Activated T-cell treated with anti-CD3 and anti-CD28 coated beads, Interleukin-2, amount 50 U/mL, for 4 hours (primary cell): ENCODE measurements around the gene MYH14. TPM values are rescaled to one million over a fixed set of nuclear protein-coding genes. Genes with fewer than 3 reads are reported as not detected.

ENCODE experiments used
- ATAC-seq, 2 donors: fragments of 200-7000 bp; cut with Tn5 transposase; one replicate each; pipeline ENCODE4 v1.10.0; 2021
- DNase-seq: peaks from one replicate; pipeline ENCODE4 v3.0.0-alpha.2; 2020
- H3K27me3 Mint-ChIP-seq: one replicate; pipeline ENCODE4 v1.8.0; 2021; ENCODE audit warnings: low read depth, mixed read lengths
- H3K36me3 Mint-ChIP-seq: one replicate; pipeline ENCODE4 v1.8.0; 2022; ENCODE audit warnings: mixed read lengths; ENCODE audit not compliant: insufficient read depth
- H3K4me1 Mint-ChIP-seq: one replicate; pipeline ENCODE4 v1.8.0; 2021; ENCODE audit warnings: low read depth, mixed read lengths
- H3K4me3 Mint-ChIP-seq: one replicate; pipeline ENCODE4 v1.8.0; 2021; ENCODE audit warnings: mild to moderate bottlenecking, moderate library complexity, mixed read lengths
- H3K9me3 Mint-ChIP-seq: one replicate; pipeline ENCODE4 v1.8.0; 2021; ENCODE audit warnings: mixed read lengths
- total RNA-seq, 3 donors: library from RNA; stranded (reverse); gene quantifications; one replicate each; pipeline ENCODE4 v1.2.1, GENCODE V29; 2021

The MYH14 gene
- total RNA-seq, 3 donors from 2014 or later, result 0.25 to 0.63 (median 0.34) TPM

DNA sequence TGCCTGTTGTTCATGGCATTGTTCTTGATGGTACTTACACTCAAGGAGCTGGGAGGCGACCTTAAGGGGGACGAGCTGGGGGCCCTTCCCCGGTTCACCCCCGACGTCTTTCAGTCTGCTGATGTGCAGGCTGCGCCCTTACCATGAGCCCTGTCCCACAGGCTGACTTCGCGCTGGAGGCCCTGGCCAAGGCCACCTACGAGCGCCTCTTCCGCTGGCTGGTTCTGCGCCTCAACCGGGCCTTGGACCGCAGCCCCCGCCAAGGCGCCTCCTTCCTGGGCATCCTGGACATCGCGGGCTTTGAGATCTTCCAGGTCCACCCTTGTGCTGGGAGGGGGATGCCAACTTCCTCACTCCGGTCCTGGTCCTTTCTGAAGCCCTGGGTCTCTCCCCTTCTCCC, 45.4 kb downstream of the MYH14 start:
- no peak for ATAC-seq
- no peak for DNase-seq
- Mint-ChIP-seq H3K4me1 (no peaks in the 10 kb centered on the region), H3K36me3 (no peaks in the 10 kb centered on the region), H3K4me3 (no peak overlapping the region), H3K9me3 (peaks cover 10% of the 10 kb centered on the region), H3K27me3 (peaks cover 24% of the 10 kb centered on the region)

DNA sequence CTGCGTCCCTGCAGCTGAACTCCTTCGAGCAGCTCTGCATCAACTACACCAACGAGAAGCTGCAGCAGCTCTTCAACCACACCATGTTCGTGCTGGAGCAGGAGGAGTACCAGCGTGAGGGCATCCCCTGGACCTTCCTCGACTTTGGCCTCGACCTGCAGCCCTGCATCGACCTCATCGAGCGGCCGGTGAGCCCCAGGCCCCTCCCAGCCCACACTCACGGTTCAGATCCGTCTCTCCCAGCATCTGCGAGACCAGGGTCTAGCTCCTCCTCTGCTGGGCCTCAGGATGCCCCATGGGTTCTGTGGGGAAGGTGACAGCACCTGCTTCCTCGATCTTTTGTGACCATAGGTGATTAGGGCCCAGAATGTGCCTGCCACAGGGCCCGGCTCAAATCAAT, 46.2 kb downstream of the MYH14 start:
- DNase-seq (no peak), ATAC-seq (no peak)
- Mint-ChIP-seq H3K36me3 (no peaks in the 10 kb centered on the region), H3K27me3 (peaks cover 24% of the 10 kb centered on the region), H3K9me3 (peaks cover 10% of the 10 kb centered on the region), H3K4me3 (no peak overlapping the region), H3K4me1 (no peaks in the 10 kb centered on the region)

DNA sequence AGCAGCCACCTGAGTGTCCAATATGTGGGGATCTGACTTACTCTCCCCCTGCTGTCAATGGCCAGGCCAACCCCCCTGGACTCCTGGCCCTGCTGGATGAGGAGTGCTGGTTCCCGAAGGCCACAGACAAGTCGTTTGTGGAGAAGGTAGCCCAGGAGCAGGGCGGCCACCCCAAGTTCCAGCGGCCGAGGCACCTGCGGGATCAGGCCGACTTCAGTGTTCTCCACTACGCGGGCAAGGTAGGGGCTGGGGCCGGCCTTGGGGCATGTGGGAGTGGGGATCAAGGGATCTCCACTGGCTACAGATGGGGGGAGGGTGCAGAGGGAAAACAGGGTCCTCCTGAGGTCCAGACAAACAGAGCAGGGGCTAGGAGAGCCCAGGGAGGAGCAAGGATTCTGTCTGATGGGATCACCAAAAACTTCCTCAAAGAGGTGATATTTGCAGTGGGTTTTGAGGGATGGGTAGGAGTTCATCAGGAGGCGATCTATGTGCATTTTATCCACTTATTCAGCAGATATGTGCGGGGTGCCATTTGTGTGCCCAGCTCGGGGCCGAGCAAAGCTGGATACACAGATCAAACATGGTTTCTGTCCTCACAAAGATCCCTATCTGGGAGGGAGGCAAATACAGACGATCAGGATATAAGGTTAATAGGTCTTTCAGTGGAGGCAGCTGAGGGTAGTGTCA, 47.2 kb downstream of the MYH14 start:
- Mint-ChIP-seq H3K36me3 (no peaks in the 10 kb centered on the region), H3K27me3 (peaks cover 23% of the 10 kb centered on the region), H3K4me1 (no peaks in the 10 kb centered on the region), H3K9me3 (peaks cover 15% of the 10 kb centered on the region), H3K4me3 (no peak overlapping the region)
- ATAC-seq (no peak), DNase-seq (no peak)

DNA sequence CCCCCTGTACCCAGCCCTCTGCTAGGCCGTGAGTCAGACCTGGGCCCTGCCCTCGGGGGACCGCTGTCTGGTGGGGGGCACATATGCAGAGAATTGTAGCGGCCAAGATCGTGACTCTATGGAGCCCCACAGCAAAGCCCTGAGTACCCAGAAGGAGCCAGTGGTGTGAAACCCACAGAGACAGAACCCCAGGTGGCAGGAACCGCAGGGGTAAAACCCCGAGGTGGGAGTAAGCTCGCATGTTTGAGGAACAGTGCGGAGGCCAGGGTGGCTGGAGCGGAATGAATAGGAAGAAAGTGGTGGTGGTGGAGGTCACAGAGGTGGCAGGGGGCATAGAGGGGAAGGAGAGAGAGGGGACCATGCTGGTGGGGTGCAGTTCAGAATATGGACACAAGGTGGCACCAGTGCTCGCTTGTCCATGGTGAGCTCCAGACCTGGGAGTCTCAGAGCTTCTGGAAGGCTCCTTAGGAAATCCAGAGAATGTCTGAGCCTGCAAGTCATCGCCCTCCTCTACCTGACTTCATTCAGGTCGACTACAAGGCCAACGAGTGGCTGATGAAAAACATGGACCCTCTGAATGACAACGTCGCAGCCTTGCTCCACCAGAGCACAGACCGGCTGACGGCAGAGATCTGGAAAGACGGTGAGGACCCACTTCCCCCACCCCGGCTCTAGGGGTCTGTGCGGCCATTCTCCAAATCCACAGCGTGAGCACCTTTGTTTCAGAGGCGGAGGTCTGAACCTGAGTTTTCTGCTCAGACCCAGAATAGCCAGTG, 48.9 kb downstream of the MYH14 start:
- H3K9me3 Mint-ChIP-seq, result peaks cover 15% of the 10 kb centered on the region
- no peak overlapping the region for H3K4me3 Mint-ChIP-seq
- DNase-seq, result peak; percentile 23
- ATAC-seq, result no peak
- no peaks in the 10 kb centered on the region for H3K4me1 Mint-ChIP-seq
- peaks cover 22% of the 10 kb centered on the region for H3K27me3 Mint-ChIP-seq
- no peaks in the 10 kb centered on the region for H3K36me3 Mint-ChIP-seq

DNA sequence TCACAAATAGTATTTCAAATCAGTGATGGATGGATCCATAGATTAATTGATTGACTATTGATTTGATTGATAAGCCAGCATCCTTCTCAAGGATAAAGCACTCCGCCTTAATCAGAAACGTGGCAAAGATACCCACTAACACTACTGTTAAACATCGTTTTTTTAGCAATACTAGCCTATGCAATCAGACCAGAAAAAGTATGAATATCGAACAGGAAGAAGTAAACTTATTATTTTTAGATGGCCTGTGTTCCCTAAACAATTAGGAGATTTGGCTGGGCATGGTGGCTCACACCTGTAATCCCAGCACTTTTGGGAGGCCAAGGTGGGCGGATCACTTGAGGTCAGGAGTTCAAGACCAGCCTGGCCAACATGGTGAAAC, 49.5 kb downstream of the MYH14 start:
- Mint-ChIP-seq H3K27me3 (peaks cover 23% of the 10 kb centered on the region), H3K9me3 (peaks cover 18% of the 10 kb centered on the region), H3K4me3 (no peak overlapping the region), H3K4me1 (no peaks in the 10 kb centered on the region), H3K36me3 (no peaks in the 10 kb centered on the region)
- no peak for ATAC-seq
- no peak for DNase-seq

DNA sequence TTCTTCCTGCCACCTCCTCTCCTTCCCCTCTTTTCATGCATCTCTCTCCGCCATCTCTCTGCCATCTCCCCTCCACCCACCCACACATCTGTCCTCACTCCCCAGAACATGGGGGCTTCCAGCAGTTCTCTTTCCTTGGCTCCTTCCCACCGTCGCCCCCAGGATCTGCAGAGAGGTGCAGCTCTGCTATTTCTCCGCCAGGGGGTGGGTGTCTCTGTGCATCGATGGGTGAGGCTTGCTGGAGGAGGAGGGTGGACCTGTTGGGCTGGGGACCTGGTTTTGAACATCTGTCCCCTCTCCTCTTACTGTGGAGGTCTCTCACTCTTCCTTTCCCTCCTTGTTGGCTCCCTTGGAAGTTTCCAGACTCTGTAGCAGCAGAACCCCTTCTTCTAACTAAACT, 51.7 kb downstream of the MYH14 start:
- H3K4me1 Mint-ChIP-seq, result no peaks in the 10 kb centered on the region
- ATAC-seq, result no peak

DNA sequence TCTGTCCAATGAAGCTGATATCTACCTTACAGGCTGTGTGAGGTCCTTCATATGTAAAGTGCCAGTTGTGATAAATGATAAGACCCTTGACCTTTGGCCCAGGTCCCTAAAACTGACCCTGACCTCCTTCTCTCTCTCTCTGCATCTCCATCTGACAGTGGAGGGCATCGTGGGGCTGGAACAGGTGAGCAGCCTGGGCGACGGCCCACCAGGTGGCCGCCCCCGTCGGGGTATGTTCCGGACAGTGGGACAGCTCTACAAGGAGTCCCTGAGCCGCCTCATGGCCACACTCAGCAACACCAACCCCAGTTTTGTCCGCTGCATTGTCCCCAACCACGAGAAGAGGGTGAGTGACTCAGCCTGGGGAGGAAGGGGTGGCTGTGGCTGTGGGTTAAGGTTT, 53.7 kb downstream of the MYH14 start:
- peaks cover 16% of the 10 kb centered on the region for H3K9me3 Mint-ChIP-seq
- DNase-seq, result no peak
- no peaks in the 10 kb centered on the region for H3K36me3 Mint-ChIP-seq
- peaks cover 14% of the 10 kb centered on the region for H3K27me3 Mint-ChIP-seq
- H3K4me3 Mint-ChIP-seq, result no peak overlapping the region
- no peaks in the 10 kb centered on the region for H3K4me1 Mint-ChIP-seq
- ATAC-seq, result no peak

More for the DNA sequence above, 51.7 kb downstream of the MYH14 start:
- no peaks in the 10 kb centered on the region for H3K36me3 Mint-ChIP-seq
- DNase-seq, result no peak
- no peak overlapping the region for H3K4me3 Mint-ChIP-seq
- H3K27me3 Mint-ChIP-seq, result peaks cover 18% of the 10 kb centered on the region
- H3K9me3 Mint-ChIP-seq, result peaks cover 18% of the 10 kb centered on the region

DNA sequence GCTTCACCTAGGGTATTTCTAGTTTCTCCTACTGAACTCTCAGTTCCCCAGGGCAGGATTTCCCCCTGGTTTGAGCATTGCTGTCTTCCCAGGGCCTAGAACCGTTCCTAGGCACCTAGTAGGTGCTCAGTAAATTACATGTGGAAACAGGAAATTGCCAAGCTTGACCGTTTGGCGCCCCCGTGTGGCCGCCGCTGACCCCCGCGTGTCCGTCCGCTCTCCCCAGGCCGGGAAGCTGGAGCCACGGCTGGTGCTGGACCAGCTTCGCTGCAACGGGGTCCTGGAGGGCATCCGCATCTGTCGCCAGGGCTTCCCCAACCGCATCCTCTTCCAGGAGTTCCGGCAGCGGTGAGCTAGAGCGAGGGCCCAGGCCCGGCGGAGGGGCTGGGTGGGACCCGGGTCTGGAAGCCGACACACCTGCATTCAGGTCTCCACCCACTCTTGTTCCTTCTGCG, 55.5 kb downstream of the MYH14 start:
- no peak for ATAC-seq
- Mint-ChIP-seq H3K9me3 (peaks cover 8% of the 10 kb centered on the region), H3K36me3 (no peaks in the 10 kb centered on the region), H3K4me3 (no peak overlapping the region), H3K27me3 (peaks cover 11% of the 10 kb centered on the region), H3K4me1 (no peaks in the 10 kb centered on the region)
- DNase-seq, result no peak

DNA sequence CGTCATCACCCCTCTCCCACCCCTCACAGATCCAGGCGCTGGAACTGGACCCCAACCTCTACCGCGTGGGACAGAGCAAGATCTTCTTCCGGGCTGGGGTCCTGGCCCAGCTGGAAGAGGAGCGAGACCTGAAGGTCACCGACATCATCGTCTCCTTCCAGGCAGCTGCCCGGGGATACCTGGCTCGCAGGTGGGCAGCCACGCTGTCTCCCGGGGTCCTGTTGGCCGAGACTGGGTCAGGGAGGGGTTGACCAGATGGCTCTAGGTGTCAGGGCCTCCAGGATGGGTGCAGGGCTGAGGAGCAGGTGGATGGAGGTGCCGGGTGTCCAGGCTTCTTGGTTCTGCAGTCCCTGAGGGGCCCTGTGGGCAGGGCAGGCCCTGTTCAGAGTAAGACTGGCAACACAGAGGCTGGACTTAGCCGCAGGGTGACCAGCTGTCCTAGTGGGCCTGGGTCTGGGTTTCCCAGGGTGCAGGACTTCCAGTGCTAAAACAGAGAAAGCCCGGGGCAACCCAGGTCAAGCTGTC, 58.1 kb downstream of the MYH14 start:
- Mint-ChIP-seq H3K27me3 (peaks cover 10% of the 10 kb centered on the region), H3K4me3 (no peak overlapping the region), H3K4me1 (no peaks in the 10 kb centered on the region), H3K9me3 (peaks cover 3% of the 10 kb centered on the region), H3K36me3 (no peaks in the 10 kb centered on the region)
- DNase-seq (no peak), ATAC-seq (no peak)

DNA sequence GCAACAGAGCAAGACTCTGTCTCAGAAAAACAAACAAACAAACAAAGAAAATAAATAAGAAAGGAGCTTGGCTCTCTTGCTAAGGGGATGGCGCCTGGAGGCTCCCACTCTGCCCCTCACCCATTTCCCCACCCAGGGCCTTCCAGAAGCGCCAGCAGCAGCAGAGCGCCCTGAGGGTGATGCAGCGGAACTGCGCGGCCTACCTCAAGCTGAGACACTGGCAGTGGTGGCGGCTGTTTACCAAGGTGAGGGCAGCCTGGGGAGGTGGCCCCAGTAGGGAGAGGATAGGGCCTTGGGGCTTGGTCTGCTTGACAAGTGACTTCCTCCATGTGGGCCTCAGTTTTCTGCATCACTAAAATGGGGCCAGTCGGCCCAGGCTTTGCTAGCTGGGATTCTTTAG, 59.8 kb downstream of the MYH14 start:
- DNase-seq (no peak), ATAC-seq (no peak)
- peaks cover 10% of the 10 kb centered on the region for H3K27me3 Mint-ChIP-seq
- H3K4me1 Mint-ChIP-seq, result no peaks in the 10 kb centered on the region
- no peaks in the 10 kb centered on the region for H3K36me3 Mint-ChIP-seq
- no peaks in the 10 kb centered on the region for H3K9me3 Mint-ChIP-seq
- H3K4me3 Mint-ChIP-seq, result no peak overlapping the region

DNA sequence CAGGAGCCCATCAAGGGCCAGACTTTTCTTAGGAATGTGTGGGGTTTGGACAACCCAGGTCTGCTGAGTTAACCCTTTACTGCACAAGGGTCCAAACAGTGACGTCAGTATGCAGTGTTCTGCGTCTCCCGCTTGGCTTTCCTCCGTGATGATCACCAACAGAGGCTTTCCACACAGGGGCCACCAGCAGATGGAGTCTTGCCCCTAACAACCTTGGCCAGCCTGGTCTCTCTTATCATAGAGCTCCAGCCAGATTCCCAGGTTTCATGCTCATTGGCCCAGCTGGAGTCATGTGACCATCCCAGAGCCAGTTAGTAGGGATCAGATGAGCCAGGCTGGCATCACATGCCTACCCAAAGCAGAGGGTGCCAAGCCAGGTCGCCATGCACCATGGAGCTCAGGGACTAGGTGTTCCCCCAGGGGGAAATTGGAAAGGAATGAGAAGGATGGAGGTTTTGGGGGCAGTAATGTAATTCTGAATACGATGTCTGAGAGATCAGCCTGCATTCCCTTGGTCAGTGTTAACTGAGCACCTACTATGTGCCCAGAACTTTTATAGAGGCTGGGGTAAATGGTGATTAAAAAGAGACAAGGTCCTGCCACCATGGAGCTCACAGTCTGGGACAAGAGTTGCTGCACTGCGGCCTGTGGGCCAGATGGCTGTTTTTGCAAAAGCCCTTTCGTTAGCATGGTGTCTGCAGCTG, 61.2 kb downstream of the MYH14 start:
- peaks cover 20% of the 10 kb centered on the region for H3K27me3 Mint-ChIP-seq
- no peaks in the 10 kb centered on the region for H3K9me3 Mint-ChIP-seq
- no peaks in the 10 kb centered on the region for H3K4me1 Mint-ChIP-seq
- H3K36me3 Mint-ChIP-seq, result no peaks in the 10 kb centered on the region
- H3K4me3 Mint-ChIP-seq, result no peak overlapping the region
- ATAC-seq (no peak), DNase-seq (no peak)

DNA sequence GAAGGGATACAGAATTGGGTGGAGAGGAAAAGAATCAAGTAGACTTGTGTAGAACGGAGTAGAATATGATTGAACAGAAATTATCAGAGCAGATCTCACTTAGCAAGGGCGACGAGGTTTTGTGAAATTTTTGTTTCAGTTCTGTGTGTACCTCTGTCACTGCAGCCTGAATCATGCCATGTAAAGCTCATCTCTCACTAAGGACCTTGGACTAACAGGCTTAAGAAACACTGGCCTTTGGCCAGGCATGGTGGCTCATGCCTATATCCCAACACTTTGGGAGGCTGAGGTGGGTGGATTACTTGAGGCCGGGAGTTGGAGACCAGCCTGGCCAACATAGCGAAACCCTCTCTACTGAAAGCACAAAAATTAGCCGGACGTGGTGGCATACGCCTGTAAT, 62.6 kb downstream of the MYH14 start:
- H3K9me3 Mint-ChIP-seq, result no peaks in the 10 kb centered on the region
- no peak for ATAC-seq
- no peak for DNase-seq
- H3K36me3 Mint-ChIP-seq, result no peaks in the 10 kb centered on the region
- peaks cover 24% of the 10 kb centered on the region for H3K27me3 Mint-ChIP-seq
- no peak overlapping the region for H3K4me3 Mint-ChIP-seq
- no peaks in the 10 kb centered on the region for H3K4me1 Mint-ChIP-seq

DNA sequence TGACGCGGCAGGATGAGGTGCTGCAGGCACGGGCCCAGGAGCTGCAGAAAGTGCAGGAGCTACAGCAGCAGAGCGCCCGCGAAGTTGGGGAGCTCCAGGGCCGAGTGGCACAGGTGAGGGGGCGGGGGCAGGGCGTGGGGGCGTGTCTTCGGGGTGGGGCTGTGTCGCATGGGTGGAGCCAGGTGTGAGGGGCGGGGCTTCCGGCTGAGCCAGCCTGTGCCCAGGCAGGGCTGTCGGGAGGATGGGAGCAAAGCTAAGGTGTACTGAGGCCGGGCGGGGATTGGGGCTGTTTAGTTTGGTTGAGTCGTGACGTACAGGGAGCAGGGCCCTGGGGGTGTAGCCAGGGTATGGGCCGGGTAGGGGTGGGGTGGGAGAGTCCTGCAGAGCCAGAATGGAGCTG, 63.5 kb downstream of the MYH14 start:
- no peaks in the 10 kb centered on the region for H3K9me3 Mint-ChIP-seq
- H3K4me1 Mint-ChIP-seq, result no peaks in the 10 kb centered on the region
- peak; percentile 16 for DNase-seq
- H3K36me3 Mint-ChIP-seq, result no peaks in the 10 kb centered on the region
- H3K4me3 Mint-ChIP-seq, result no peak overlapping the region
- peaks cover 27% of the 10 kb centered on the region for H3K27me3 Mint-ChIP-seq
- ATAC-seq, result peak; percentile 34 to 38

DNA sequence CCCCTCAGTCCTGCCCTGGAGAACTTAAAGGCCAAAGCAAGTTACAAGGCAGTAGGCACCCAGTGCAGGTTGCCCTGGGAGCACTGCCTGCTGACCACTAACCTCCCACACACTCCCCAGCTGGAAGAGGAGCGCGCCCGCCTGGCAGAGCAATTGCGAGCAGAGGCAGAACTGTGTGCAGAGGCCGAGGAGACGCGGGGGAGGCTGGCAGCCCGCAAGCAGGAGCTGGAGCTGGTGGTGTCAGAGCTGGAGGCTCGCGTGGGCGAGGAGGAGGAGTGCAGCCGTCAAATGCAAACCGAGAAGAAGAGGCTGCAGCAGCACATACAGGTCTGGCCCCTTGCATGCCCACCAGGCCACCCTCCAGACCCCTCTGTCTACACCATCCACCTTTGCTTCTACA, 64.6 kb downstream of the MYH14 start:
- Mint-ChIP-seq H3K9me3 (no peaks in the 10 kb centered on the region), H3K4me1 (no peaks in the 10 kb centered on the region), H3K36me3 (no peaks in the 10 kb centered on the region), H3K27me3 (peaks cover 31% of the 10 kb centered on the region), H3K4me3 (no peak overlapping the region)
- no peak for ATAC-seq
- DNase-seq, result no peak
